Measurements from ENCODE around the gene PPFIA1. TPM values are rescaled to one million over a fixed set of nuclear protein-coding genes. Genes with fewer than 3 reads are reported as not detected.

PPFIA1 gene
- total and polyA plus RNA-seq, 11 donors: 15.8 to 53.1 (median 39.1) TPM

DNA sequence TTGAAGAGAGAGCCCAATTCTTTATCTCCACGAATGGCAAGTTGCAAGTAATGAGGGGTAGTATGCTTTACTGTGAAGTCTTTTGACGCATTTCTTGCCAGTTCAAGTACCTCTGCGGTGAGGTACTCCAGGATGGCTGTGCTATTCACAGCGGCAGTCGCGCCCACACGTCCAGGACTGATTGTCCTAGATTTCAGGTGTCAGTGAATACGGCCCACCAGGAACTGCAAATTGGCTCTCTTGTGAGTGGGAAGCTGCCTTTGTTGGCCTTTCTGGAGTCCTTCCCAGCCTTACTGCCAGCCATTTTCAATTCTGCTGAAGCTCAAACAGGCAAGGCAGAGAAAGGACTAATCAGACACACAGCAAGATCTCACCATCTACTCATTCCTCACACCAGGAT lies 8.5 kb downstream of the PPFIA1 start:
- TF ChIP-seq CTCF (IDR thresholded peaks at IDR 0.05): no peak
- TF ChIP-seq POLR2A (IDR thresholded peaks at IDR 0.05): no peak
- H3K27ac ChIP-seq: no peak overlapping the region
- peaks cover 0 to 36% (median 15%) of the 10 kb centered on the region in 12 donors for H3K4me1 ChIP-seq
- 88 to 93% (median 91%) methylated on average over 8 of the region's 8 CpGs for WGBS, 4 donors
- no peak for ATAC-seq
- H3K36me3 ChIP-seq: peaks cover 0 to 74% (median 45%) of the 10 kb centered on the region in 9 donors
- no peaks in the 10 kb centered on the region for H3K9me3 ChIP-seq
- intact Hi-C loops (cut with DNase I): loop anchor here in 1 of 10 donors (10.0 kb wide), 1 partner anchor 116 kb away; the partner anchor contains the start of gene CTTN
- no peaks in the 10 kb centered on the region for H3K27me3 ChIP-seq
- H3K4me3 ChIP-seq: no peak overlapping the region
- DNase-seq: no peak

DNA sequence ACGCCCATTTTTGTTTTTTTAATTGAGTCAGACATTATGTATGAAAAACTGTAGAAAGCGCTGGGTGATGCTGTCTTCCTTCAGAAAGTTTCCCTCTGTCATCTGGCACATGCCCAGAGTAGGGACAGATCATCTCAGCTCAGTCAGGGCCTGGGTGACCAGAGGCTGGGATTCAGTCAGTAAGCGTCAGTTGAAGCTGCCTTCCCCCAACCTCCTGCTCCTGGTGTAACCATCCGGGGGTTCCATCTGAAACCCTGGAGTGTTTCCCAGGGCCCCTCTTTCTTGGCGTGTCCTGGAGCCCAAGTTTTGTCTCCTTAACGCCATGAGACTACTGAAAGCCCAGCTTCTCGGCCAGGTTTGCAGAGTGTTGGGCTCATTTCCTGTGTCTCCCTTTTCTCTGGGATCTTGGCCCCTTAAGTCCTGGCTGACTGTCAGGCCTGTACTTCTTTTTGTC lies 10.7 kb downstream of the PPFIA1 start:
- H3K4me3 ChIP-seq: no peak overlapping the region
- intact Hi-C loops (cut with DNase I): no loop called here
- H3K9me3 ChIP-seq: no peaks in the 10 kb centered on the region
- ATAC-seq: peak in 3 of 4 donors; percentile 72 to 79 (median 77)
- peaks cover 0 to 74% (median 46%) of the 10 kb centered on the region in 9 donors for H3K36me3 ChIP-seq
- no peaks in the 10 kb centered on the region for H3K27me3 ChIP-seq
- 37 to 52% (median 40%) methylated on average over 7 of the region's 7 CpGs for WGBS, 4 donors
- peak overlapping the region in 8 of 12 donors; percentile 12 to 63 (median 38) for H3K27ac ChIP-seq
- H3K4me1 ChIP-seq: peaks cover 0 to 20% (median 12%) of the 10 kb centered on the region in 12 donors
- peak in 4 of 5 donors; percentile 39 to 55 (median 46) for DNase-seq
- TF ChIP-seq POLR2A (IDR thresholded peaks at IDR 0.05): no peak
- TF ChIP-seq CTCF (IDR thresholded peaks at IDR 0.05): peak in 3 of 12 donors; percentile 8 to 16 (median 10)

DNA sequence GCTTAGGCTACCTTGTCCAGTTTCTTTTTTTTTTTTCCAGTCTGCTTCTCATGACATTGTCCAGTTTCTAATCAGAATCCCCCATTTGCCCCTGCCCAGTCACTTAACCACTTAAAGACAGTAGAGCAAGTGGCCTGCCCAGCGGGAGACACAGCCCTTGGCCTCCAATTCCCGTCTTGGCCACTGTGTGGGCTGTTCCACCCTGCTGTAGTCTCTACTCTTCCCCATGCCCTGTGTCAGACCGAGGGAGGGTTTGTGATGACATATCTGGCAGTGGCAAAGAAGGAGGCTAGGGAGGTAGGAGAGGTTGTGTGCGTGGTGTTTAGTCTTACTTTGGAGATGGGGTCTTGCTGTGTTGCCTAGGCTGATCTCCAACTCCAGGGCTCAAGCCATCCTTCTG lies 11.5 kb downstream of the PPFIA1 start:
- intact Hi-C loops (cut with DNase I): no loop called here
- H3K4me3 ChIP-seq: no peak overlapping the region
- TF ChIP-seq POLR2A (IDR thresholded peaks at IDR 0.05): no peak
- TF ChIP-seq CTCF (IDR thresholded peaks at IDR 0.05): no peak
- ATAC-seq: peak in 2 of 4 donors; percentile 32 to 35
- peaks cover 0 to 76% (median 52%) of the 10 kb centered on the region in 9 donors for H3K36me3 ChIP-seq
- WGBS, 4 donors: 90 to 96% (median 91%) methylated on average over 4 of the region's 4 CpGs
- H3K4me1 ChIP-seq: peaks cover 0 to 20% (median 12%) of the 10 kb centered on the region in 12 donors
- H3K27me3 ChIP-seq: no peaks in the 10 kb centered on the region
- no peaks in the 10 kb centered on the region for H3K9me3 ChIP-seq
- H3K27ac ChIP-seq: peak overlapping the region in 1 of 12 donors; percentile 63
- DNase-seq: no peak

DNA sequence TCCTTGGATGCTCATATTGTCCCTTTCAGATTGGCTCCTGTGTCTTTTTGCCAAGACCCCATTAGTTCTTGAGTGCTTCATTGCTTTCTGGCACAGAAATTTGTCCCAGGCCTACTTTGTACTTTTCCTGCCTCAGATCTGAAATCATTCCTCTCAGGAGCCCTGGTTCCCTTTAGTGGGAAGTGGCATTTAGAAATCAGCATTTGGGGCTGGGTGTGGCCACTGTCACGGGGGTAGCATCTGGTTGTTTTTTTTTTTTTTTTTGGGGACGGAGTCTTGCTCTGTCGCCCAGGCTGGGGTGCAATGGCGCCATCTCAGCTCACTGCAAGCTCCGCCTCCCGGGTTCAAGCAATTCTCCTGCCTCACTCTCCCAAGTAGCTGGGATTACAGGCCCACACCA lies 18.2 kb downstream of the PPFIA1 start:
- DNase-seq (no peak), ATAC-seq (no peak)
- Histone ChIP-seq H3K36me3 (peaks cover 0 to 85% (median 62%) of the 10 kb centered on the region in 9 donors), H3K9me3 (no peaks in the 10 kb centered on the region), H3K27me3 (no peaks in the 10 kb centered on the region), H3K27ac (no peak overlapping the region), H3K4me3 (no peak overlapping the region), H3K4me1 (no peaks in the 10 kb centered on the region)
- WGBS, 4 donors: 86 to 96% (median 92%) methylated on average over 6 of the region's 6 CpGs
- TF ChIP-seq CTCF (IDR thresholded peaks at IDR 0.05) (no peak), POLR2A (IDR thresholded peaks at IDR 0.05) (no peak)
- intact Hi-C loops (cut with DNase I): no loop called here
